GM23338 (cell line): ENCODE data around the gene CD46. TPM values are rescaled to one million over a fixed set of nuclear protein-coding genes. Genes with fewer than 3 reads are reported as not detected.

Experiments used
- ATAC-seq: fragments of 200-7000 bp; cut with Tn5 transposase; 3 replicates; pipeline ENCODE4 v1.9.1; 2020
- DNase-seq: peaks from one replicate; pipeline ENCODE4 v3.0.0-alpha.2; 2015; ENCODE audit warnings: low spot score
- H2AFZ ChIP-seq: fragments of 200-600 bp; sonication (generic); 2 replicates; pipeline ENCODE4 v1.8.0; 2016; ENCODE audit warnings: antibody characterized with exemption, mild to moderate bottlenecking, moderate library complexity
- H3F3A ChIP-seq: fragments of 200-600 bp; sonication (generic); replicated peaks from 2 replicates; pipeline ENCODE4 v1.8.0; 2017; ENCODE audit warnings: antibody characterized with exemption, mixed run types, low read depth
- H3K27ac ChIP-seq: fragments of 200-600 bp; sonication (generic); 2 replicates; pipeline ENCODE4 v1.6.1; 2016; ENCODE audit warnings: low read depth
- H3K27me3 ChIP-seq: fragments of 200-600 bp; sonication (generic); 2 replicates; pipeline ENCODE4 v1.8.0; 2016; ENCODE audit warnings: mild to moderate bottlenecking, mixed run types, moderate library complexity; ENCODE audit not compliant: insufficient read depth
- H3K36me3 ChIP-seq: fragments of 200-600 bp; sonication (generic); 2 replicates; pipeline ENCODE4 v1.8.0; 2016; ENCODE audit warnings: mild to moderate bottlenecking; ENCODE audit not compliant: insufficient read depth
- H3K4me1 ChIP-seq: fragments of 200-600 bp; sonication (generic); 2 replicates; pipeline ENCODE4 v1.8.0; 2016; ENCODE audit warnings: mild to moderate bottlenecking, moderate library complexity; ENCODE audit not compliant: insufficient read depth
- H3K4me2 ChIP-seq: fragments of 200-600 bp; sonication (generic); 2 replicates; pipeline ENCODE4 v1.7.1; 2017; ENCODE audit warnings: mixed run types
- H3K4me3 ChIP-seq: fragments of 200-600 bp; sonication (generic); 2 replicates; pipeline ENCODE4 v1.6.1; 2016; ENCODE audit warnings: mixed run types
- H3K79me2 ChIP-seq: fragments of 200-600 bp; sonication (generic); replicated peaks from 2 replicates; pipeline ENCODE4 v1.8.0; 2017; ENCODE audit warnings: mild to moderate bottlenecking; ENCODE audit not compliant: insufficient read depth
- H3K9me2 ChIP-seq: fragments of 200-600 bp; sonication (generic); 2 replicates; pipeline ENCODE4 v1.8.0; 2017; ENCODE audit not compliant: insufficient read depth
- H4K20me1 ChIP-seq: fragments of 200-600 bp; sonication (generic); replicated peaks from 2 replicates; pipeline ENCODE4 v1.8.0; 2017; ENCODE audit warnings: mild to moderate bottlenecking; ENCODE audit not compliant: insufficient read depth
- H3K27ac Mint-ChIP-seq: 2 replicates; pipeline ENCODE4 v1.8.0; 2020; ENCODE audit warnings: inconsistent platforms, mild to moderate bottlenecking, moderate library complexity, mixed read lengths
- H3K27me3 Mint-ChIP-seq: 3 replicates; pipeline ENCODE4 v1.8.0; 2022; ENCODE audit warnings: low read depth, mild to moderate bottlenecking, moderate library complexity, mixed read lengths, inconsistent platforms; ENCODE audit not compliant: insufficient read depth, poor library complexity
- H3K36me3 Mint-ChIP-seq: 3 replicates; pipeline ENCODE4 v1.8.0; 2021; ENCODE audit warnings: low read depth, mild to moderate bottlenecking, inconsistent platforms, moderate library complexity, mixed read lengths
- H3K4me1 Mint-ChIP-seq: 3 replicates; pipeline ENCODE4 v1.8.0; 2020; ENCODE audit warnings: mild to moderate bottlenecking, inconsistent platforms, mixed read lengths
- H3K4me3 Mint-ChIP-seq: 3 replicates; pipeline ENCODE4 v1.8.0; 2021; ENCODE audit warnings: moderate library complexity, mild to moderate bottlenecking, inconsistent platforms, mixed read lengths
- H3K9me3 Mint-ChIP-seq: 3 replicates; pipeline ENCODE4 v1.8.0; 2020; ENCODE audit warnings: moderate library complexity, mild to moderate bottlenecking, inconsistent platforms, mixed read lengths
- EZH2 ChIP-seq: fragments of 200-600 bp; sonication (generic); IDR thresholded peaks from one replicate; pipeline ENCODE4 v1.8.0; 2017; ENCODE audit warnings: antibody characterized with exemption, mild to moderate bottlenecking, low read depth; ENCODE audit not compliant: unreplicated experiment
- NANOG ChIP-seq: IDR thresholded peaks from 2 replicates; pipeline ENCODE4 v1.6.1; 2016; ENCODE audit warnings: antibody characterized with exemption, borderline replicate concordance
- ZNF331 ChIP-seq: fragments of 250-450 bp; sonication (Bioruptor Pico); IDR thresholded peaks from 2 replicates; pipeline ENCODE4 v1.5.0; 2020; ENCODE audit warnings: low read depth, mild to moderate bottlenecking, moderate library complexity
- polyA plus RNA-seq: library from polyadenylated mRNA; unstranded; fragments of >200 nt; fragmentation: Nextera tagmentation; extraction: Ambion mirVana; gene quantifications from 2 replicates; pipeline ENCODE4 v1.2.1, GENCODE V29; 2016
- total RNA-seq: library from RNA; depleted of rRNA; stranded (reverse); fragments of >200 nt; shearing (Covaris generic); gene quantifications from 2 replicates; pipeline ENCODE4 v1.2.3, GENCODE V29; 2014
- TF ChIP-seq, protein P1 (sequence below), 2 experiments: fragments of 200-600 bp in 1 of 2; sonication (generic) in 1 of 2; conservative IDR thresholded peaks; 2 replicates each; pipeline versions ENCODE4 v1.5.1 to v1.6.1; 2016 to 2017; ENCODE audit warnings: antibody characterized with exemption in 2 of 2, low read depth in 2 of 2, mild to moderate bottlenecking in 2 of 2, moderate library complexity in 1 of 2
- TF ChIP-seq, protein P2 (sequence below): IDR thresholded peaks from one replicate; pipeline ENCODE4 v1.6.1; 2018; ENCODE audit warnings: antibody characterized with exemption; ENCODE audit not compliant: unreplicated experiment
- TF ChIP-seq, protein P3 (sequence below): fragments of 250-450 bp; sonication (Bioruptor Pico); IDR thresholded peaks from 2 replicates; pipeline ENCODE4 v1.5.0; 2020; ENCODE audit warnings: mild to moderate bottlenecking, moderate library complexity
- TF ChIP-seq, protein P4 (sequence below): IDR thresholded peaks from 2 replicates; pipeline ENCODE4 v1.6.1; 2016; ENCODE audit warnings: antibody characterized with exemption

The CD46 gene
- total and polyA plus RNA-seq, 2 experiments from 2014 or later = 199 to 209 TPM

DNA sequence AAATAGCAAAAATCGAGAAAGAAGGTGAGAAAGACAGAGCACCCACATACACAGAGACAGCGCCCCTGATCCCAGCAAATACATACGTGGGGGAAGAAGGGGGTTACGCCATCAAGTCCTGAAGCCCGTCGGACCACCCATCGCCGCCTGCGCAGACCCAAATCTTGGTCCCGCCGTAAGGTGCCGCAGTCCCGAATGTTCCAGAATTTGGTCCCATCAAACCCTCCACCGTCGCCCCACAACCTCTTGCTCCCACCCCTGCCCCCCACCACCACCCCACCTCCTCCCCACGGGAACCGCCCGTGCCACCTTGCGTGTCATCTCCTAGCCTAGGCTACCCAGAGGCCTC, 71.7 kb downstream of the CD46 start:
- H3K27ac ChIP-seq = no peak overlapping the region
- peaks cover 5% of the 10 kb centered on the region for H3K27me3 Mint-ChIP-seq
- H3F3A ChIP-seq = no peaks in the 10 kb centered on the region
- no peak overlapping the region for H2AFZ ChIP-seq
- no peaks in the 10 kb centered on the region for H3K4me1 ChIP-seq
- no peaks in the 10 kb centered on the region for H3K79me2 ChIP-seq
- H3K4me1 Mint-ChIP-seq = peaks cover 21% of the 10 kb centered on the region
- TF ChIP-seq, protein P1, sequence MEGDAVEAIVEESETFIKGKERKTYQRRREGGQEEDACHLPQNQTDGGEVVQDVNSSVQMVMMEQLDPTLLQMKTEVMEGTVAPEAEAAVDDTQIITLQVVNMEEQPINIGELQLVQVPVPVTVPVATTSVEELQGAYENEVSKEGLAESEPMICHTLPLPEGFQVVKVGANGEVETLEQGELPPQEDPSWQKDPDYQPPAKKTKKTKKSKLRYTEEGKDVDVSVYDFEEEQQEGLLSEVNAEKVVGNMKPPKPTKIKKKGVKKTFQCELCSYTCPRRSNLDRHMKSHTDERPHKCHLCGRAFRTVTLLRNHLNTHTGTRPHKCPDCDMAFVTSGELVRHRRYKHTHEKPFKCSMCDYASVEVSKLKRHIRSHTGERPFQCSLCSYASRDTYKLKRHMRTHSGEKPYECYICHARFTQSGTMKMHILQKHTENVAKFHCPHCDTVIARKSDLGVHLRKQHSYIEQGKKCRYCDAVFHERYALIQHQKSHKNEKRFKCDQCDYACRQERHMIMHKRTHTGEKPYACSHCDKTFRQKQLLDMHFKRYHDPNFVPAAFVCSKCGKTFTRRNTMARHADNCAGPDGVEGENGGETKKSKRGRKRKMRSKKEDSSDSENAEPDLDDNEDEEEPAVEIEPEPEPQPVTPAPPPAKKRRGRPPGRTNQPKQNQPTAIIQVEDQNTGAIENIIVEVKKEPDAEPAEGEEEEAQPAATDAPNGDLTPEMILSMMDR (conservative IDR thresholded peaks at IDR 0.05; ENCODE audit: low read depth in 2 of 2) = no peak
- TF ChIP-seq, protein P2, sequence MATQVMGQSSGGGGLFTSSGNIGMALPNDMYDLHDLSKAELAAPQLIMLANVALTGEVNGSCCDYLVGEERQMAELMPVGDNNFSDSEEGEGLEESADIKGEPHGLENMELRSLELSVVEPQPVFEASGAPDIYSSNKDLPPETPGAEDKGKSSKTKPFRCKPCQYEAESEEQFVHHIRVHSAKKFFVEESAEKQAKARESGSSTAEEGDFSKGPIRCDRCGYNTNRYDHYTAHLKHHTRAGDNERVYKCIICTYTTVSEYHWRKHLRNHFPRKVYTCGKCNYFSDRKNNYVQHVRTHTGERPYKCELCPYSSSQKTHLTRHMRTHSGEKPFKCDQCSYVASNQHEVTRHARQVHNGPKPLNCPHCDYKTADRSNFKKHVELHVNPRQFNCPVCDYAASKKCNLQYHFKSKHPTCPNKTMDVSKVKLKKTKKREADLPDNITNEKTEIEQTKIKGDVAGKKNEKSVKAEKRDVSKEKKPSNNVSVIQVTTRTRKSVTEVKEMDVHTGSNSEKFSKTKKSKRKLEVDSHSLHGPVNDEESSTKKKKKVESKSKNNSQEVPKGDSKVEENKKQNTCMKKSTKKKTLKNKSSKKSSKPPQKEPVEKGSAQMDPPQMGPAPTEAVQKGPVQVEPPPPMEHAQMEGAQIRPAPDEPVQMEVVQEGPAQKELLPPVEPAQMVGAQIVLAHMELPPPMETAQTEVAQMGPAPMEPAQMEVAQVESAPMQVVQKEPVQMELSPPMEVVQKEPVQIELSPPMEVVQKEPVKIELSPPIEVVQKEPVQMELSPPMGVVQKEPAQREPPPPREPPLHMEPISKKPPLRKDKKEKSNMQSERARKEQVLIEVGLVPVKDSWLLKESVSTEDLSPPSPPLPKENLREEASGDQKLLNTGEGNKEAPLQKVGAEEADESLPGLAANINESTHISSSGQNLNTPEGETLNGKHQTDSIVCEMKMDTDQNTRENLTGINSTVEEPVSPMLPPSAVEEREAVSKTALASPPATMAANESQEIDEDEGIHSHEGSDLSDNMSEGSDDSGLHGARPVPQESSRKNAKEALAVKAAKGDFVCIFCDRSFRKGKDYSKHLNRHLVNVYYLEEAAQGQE = no peak
- TF ChIP-seq, protein P3, sequence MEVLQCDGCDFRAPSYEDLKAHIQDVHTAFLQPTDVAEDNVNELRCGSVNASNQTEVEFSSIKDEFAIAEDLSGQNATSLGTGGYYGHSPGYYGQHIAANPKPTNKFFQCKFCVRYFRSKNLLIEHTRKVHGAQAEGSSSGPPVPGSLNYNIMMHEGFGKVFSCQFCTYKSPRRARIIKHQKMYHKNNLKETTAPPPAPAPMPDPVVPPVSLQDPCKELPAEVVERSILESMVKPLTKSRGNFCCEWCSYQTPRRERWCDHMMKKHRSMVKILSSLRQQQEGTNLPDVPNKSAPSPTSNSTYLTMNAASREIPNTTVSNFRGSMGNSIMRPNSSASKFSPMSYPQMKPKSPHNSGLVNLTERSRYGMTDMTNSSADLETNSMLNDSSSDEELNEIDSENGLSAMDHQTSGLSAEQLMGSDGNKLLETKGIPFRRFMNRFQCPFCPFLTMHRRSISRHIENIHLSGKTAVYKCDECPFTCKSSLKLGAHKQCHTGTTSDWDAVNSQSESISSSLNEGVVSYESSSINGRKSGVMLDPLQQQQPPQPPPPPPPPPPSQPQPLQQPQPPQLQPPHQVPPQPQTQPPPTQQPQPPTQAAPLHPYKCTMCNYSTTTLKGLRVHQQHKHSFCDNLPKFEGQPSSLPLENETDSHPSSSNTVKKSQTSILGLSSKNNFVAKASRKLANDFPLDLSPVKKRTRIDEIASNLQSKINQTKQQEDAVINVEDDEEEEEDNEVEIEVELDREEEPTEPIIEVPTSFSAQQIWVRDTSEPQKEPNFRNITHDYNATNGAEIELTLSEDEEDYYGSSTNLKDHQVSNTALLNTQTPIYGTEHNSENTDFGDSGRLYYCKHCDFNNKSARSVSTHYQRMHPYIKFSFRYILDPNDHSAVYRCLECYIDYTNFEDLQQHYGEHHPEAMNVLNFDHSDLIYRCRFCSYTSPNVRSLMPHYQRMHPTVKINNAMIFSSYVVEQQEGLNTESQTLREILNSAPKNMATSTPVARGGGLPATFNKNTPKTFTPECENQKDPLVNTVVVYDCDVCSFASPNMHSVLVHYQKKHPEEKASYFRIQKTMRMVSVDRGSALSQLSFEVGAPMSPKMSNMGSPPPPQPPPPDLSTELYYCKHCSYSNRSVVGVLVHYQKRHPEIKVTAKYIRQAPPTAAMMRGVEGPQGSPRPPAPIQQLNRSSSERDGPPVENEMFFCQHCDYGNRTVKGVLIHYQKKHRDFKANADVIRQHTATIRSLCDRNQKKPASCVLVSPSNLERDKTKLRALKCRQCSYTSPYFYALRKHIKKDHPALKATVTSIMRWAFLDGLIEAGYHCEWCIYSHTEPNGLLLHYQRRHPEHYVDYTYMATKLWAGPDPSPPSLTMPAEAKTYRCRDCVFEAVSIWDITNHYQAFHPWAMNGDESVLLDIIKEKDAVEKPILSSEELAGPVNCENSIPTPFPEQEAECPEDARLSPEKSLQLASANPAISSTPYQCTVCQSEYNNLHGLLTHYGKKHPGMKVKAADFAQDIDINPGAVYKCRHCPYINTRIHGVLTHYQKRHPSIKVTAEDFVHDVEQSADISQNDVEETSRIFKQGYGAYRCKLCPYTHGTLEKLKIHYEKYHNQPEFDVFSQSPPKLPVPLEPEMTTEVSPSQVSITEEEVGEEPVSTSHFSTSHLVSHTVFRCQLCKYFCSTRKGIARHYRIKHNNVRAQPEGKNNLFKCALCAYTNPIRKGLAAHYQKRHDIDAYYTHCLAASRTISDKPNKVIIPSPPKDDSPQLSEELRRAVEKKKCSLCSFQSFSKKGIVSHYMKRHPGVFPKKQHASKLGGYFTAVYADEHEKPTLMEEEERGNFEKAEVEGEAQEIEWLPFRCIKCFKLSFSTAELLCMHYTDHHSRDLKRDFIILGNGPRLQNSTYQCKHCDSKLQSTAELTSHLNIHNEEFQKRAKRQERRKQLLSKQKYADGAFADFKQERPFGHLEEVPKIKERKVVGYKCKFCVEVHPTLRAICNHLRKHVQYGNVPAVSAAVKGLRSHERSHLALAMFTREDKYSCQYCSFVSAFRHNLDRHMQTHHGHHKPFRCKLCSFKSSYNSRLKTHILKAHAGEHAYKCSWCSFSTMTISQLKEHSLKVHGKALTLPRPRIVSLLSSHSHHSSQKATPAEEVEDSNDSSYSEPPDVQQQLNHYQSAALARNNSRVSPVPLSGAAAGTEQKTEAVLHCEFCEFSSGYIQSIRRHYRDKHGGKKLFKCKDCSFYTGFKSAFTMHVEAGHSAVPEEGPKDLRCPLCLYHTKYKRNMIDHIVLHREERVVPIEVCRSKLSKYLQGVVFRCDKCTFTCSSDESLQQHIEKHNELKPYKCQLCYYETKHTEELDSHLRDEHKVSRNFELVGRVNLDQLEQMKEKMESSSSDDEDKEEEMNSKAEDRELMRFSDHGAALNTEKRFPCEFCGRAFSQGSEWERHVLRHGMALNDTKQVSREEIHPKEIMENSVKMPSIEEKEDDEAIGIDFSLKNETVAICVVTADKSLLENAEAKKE (CRISPR knock-in tag) = no peak
- TF ChIP-seq, protein P4, sequence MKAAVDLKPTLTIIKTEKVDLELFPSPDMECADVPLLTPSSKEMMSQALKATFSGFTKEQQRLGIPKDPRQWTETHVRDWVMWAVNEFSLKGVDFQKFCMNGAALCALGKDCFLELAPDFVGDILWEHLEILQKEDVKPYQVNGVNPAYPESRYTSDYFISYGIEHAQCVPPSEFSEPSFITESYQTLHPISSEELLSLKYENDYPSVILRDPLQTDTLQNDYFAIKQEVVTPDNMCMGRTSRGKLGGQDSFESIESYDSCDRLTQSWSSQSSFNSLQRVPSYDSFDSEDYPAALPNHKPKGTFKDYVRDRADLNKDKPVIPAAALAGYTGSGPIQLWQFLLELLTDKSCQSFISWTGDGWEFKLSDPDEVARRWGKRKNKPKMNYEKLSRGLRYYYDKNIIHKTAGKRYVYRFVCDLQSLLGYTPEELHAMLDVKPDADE = no peak
- no peak for TF ChIP-seq EZH2
- TF ChIP-seq NANOG = no peak
- no peak for TF ChIP-seq ZNF331
- no peaks in the 10 kb centered on the region for H3K36me3 ChIP-seq
- no peak overlapping the region for H3K4me3 Mint-ChIP-seq
- ATAC-seq = no peak
- H3K9me2 ChIP-seq = no peaks in the 10 kb centered on the region
- H3K27ac Mint-ChIP-seq = no peak overlapping the region
- no peak overlapping the region for H3K4me2 ChIP-seq
- DNase-seq = no peak
- H3K4me3 ChIP-seq = no peak overlapping the region
- H3K27me3 ChIP-seq = no peaks in the 10 kb centered on the region
- no peaks in the 10 kb centered on the region; the same call in 2 of the 3 replicates for H3K36me3 Mint-ChIP-seq
- no peaks in the 10 kb centered on the region for H3K9me3 Mint-ChIP-seq
- H4K20me1 ChIP-seq = no peaks in the 10 kb centered on the region
